GM12875 (cell line): Measurements from ENCODE around the gene ASIC2.

Experiments used
- H3K4me3 ChIP-seq: one replicate; pipeline ENCODE4 v1.5.1; 2011; ENCODE audit warnings: low read depth, low read length, control low read depth
- TF ChIP-seq, protein P1 (sequence below): IDR thresholded peaks from 2 replicates; pipeline ENCODE4 v1.5.1; 2011; ENCODE audit warnings: low read depth, mild to moderate bottlenecking, control low read depth, inconsistent platforms, low read length, moderate library complexity, borderline replicate concordance; ENCODE audit not compliant: insufficient read depth

ASIC2 gene

DNA sequence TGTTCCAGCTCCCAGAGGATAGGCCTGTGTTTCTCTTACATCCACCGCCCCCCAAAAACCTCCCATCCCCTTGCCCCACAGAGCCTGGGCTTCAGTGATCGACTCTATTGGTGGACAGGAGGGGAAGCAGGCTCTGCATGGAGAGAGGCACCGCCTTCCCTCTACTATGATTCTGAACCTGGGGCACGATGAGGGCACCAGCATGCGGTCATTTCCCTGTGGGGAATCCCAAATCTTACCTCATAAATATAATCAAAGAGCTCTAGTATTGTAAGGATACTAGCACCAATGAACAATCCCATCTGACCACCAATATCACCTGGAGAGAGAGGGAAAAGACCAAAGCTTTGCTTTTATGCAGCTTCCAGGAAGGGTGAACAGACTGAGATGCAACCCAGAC lies 275.7 kb downstream of the ASIC2 start:
- TF ChIP-seq, protein P1, sequence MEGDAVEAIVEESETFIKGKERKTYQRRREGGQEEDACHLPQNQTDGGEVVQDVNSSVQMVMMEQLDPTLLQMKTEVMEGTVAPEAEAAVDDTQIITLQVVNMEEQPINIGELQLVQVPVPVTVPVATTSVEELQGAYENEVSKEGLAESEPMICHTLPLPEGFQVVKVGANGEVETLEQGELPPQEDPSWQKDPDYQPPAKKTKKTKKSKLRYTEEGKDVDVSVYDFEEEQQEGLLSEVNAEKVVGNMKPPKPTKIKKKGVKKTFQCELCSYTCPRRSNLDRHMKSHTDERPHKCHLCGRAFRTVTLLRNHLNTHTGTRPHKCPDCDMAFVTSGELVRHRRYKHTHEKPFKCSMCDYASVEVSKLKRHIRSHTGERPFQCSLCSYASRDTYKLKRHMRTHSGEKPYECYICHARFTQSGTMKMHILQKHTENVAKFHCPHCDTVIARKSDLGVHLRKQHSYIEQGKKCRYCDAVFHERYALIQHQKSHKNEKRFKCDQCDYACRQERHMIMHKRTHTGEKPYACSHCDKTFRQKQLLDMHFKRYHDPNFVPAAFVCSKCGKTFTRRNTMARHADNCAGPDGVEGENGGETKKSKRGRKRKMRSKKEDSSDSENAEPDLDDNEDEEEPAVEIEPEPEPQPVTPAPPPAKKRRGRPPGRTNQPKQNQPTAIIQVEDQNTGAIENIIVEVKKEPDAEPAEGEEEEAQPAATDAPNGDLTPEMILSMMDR, result no peak
- H3K4me3 ChIP-seq, result no peak overlapping the region

DNA sequence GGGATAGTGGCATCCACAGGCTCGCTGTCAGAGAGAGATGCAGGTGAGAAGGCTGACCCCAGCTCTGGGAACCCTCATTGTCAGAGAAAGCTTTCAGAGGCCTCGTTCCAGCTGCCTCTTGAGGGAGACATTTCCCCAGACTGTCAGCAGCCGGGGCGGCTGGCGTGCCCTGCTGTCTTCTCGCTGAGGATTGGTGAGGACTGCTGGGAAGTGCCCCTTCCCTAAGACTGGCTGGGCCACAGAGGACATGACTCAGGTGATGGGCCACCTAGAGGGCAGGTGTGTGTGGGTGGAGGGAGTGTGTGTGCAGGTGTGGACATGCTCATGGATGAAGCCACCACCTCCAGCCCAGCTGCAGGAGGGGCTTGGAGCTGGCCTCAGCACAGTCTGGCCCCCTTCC lies 276.2 kb downstream of the ASIC2 start:
- TF ChIP-seq, protein P1, result no peak
- no peak overlapping the region for H3K4me3 ChIP-seq

DNA sequence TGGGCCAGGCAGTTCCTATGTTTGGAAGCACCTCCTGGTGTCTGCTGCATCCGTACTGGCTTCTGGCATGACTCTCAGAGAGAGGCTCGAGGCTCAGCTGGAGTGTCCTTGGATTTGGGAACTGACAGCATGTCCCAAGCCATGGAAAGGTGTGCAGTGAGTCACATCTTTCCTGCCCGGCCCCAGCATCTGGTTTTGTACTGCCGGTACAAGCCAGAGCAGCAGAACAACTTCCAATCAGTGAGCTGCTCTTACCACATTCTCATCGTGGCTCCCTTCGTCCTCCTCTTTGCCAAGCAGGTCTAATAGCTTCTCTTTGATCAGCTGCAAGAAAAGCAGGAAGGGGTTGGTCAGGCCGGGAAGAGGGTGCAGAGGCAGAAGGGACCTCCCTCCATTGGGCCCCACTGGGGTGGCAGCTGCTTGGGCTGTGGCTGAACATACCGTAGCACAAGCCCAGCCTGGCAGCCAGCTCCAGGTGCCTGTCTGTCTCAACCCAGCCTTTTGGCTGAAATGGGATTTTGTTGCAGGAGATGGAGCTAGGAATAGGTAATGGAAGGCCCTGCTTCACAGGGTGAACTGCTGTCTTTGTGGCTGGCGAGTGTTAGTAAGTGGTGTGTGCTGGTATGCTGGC lies 277.3 kb downstream of the ASIC2 start:
- TF ChIP-seq, protein P1, result no peak
- H3K4me3 ChIP-seq, result no peak overlapping the region

DNA sequence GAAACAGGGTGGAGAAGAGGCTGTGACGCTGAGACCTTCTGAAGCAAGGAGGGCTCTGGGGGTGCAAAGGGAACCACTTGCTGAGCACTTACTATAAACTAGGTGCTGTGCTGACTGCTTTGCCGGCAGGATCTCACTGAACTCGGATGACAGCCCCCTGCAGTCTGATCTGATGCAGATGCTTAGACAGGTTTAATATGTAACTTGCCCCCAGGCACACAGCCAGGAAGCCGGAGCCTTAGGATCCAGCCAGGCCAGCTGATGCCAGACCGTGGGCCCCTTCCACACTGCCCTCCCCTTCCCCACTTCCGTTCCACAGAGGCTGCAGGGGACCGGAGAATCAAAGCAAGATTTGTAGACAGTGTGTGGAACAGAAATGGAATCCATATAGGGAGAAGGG lies 278.3 kb downstream of the ASIC2 start:
- no peak overlapping the region for H3K4me3 ChIP-seq
- TF ChIP-seq, protein P1, result no peak

DNA sequence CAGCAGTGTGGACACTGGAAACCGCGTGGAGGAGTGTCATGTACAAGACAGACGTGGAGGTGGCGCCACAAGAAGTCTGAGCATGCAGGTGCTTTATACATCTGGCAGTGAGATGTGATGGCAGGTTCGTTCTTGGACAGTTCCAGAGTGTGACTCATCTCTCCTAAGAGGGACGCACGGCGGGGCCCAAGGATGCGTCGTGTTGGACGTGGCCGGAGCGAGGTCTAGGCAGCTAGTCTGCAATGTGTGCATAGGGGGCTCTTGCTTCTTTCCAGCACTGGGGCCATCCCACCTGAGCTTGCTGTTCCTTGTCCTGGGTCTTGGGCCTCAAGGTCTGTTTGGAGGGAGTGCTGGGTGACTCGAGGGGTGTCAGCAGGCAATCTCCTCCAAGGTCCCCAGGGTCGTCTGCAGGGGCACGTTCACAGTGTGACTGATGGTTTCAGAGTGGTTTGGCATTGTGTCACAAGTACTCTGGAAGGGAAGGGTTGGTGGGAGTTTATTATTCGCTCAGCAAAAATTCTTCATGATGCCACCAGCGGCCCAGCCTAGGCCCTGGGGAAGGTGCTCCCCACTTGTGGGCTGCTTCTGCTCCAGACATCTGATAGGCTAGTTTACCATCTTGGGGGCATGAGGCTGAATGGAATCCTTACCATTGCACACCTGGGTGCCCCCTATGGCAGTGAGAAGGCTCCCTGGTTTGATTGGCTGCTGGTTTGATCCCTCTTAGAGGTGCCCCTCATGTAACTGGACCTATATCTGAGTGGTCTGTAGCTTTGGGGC lies 279.3 kb downstream of the ASIC2 start:
- TF ChIP-seq, protein P1, result no peak
- H3K4me3 ChIP-seq, result no peak overlapping the region

DNA sequence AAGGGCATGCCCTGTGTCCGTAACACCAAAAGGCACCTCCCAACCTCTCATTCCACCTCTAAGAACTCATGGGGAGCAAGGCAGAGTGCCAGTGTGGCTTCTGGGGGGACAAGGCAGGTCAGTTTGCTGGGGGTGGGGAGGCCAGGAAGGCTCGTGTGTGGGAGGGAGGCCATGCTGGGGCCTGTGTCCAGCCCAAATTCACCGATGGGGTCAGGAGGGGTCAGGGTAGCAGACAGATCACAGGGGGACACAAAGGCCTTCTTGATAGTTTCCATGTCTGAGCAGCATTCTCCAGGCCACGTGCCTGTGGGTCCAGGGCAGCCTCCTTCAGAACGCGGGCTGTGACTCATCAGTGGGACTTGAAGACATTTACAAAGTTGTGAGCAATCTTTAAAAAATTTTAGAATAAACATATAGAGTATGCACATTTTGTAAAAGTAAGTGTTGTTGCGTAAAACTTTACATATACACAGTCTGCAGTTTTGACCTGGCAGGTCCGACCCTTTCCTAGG lies 280.5 kb downstream of the ASIC2 start:
- TF ChIP-seq, protein P1, result no peak
- no peak overlapping the region for H3K4me3 ChIP-seq

DNA sequence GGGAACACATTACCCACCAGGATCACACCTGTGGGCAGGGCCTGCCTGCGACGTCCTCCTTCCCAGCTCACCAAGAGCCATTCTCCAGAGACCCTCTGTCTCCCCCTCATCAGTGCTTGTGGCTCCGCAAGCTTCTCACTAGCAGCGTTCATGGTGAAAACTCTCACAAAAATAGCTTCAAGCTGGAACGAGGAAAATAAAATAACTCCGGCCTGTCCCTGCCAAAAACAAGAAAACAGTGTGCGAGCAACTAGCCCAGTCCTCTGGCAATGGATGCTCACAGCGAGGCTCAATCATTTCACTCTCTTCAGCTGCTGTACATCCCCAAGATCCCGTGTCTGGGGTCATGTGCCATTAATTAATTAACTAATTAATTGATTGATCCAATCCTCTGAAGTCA lies 283.5 kb downstream of the ASIC2 start:
- TF ChIP-seq, protein P1, result no peak
- H3K4me3 ChIP-seq, result no peak overlapping the region
